Neuronal stem cell (in vitro differentiated cells): Measurements from ENCODE around the gene RGS14.

Experiments
- DNase-seq: peaks from one replicate; pipeline ENCODE4 v3.0.0-alpha.2; 2013; ENCODE audit warnings: low spot score
- H2AFZ ChIP-seq: one replicate; pipeline ENCODE4 v1.6.1; 2013; ENCODE audit warnings: mild to moderate bottlenecking, low read length, inconsistent platforms
- H2AK5ac ChIP-seq: 2 replicates; pipeline ENCODE4 v1.6.1; 2013; ENCODE audit warnings: low read depth, mild to moderate bottlenecking, inconsistent platforms, low read length, moderate library complexity, mixed read lengths
- H2BK120ac ChIP-seq: 2 replicates; pipeline ENCODE4 v1.6.1; 2013; ENCODE audit warnings: low read depth, mild to moderate bottlenecking, inconsistent platforms, low read length, moderate library complexity, mixed read lengths
- H2BK12ac ChIP-seq: one replicate; pipeline ENCODE4 v1.6.1; 2013; ENCODE audit warnings: low read length, inconsistent platforms
- H2BK15ac ChIP-seq: 2 replicates; pipeline ENCODE4 v1.6.1; 2013; ENCODE audit warnings: mild to moderate bottlenecking, low read length, inconsistent platforms, mixed read lengths
- H2BK5ac ChIP-seq: one replicate; pipeline ENCODE4 v1.6.1; 2013; ENCODE audit warnings: inconsistent platforms, mild to moderate bottlenecking, low read length, moderate library complexity
- H3K14ac ChIP-seq: one replicate; pipeline ENCODE4 v1.6.1; 2013; ENCODE audit warnings: low read length, inconsistent platforms
- H3K18ac ChIP-seq: 2 replicates; pipeline ENCODE4 v1.6.1; 2013; ENCODE audit warnings: low read length, inconsistent platforms
- H3K23ac ChIP-seq: 2 replicates; pipeline ENCODE4 v1.6.1; 2013; ENCODE audit warnings: low read depth, mild to moderate bottlenecking, mixed read lengths, low read length, inconsistent platforms; ENCODE audit not compliant: poor library complexity
- H3K27ac ChIP-seq: replicated peaks from 3 replicates; pipeline ENCODE4 v1.5.1; 2013; ENCODE audit warnings: low read length, inconsistent platforms
- H3K27me3 ChIP-seq, 3 experiments: 2 replicates each; pipeline ENCODE4 v1.6.1; 2013; ENCODE audit warnings: low read length in 3 of 3, mild to moderate bottlenecking in 2 of 3, inconsistent platforms in 1 of 3, low read depth in 1 of 3, mixed read lengths in 1 of 3, moderate library complexity in 1 of 3; ENCODE audit not compliant: control insufficient read depth in 3 of 3, insufficient read depth in 3 of 3
- H3K36me3 ChIP-seq, 2 donors: replicated peaks in 1 of 2; 2 replicates each; pipeline ENCODE4 v1.6.1; 2013; ENCODE audit warnings: low read length in 2 of 2; ENCODE audit not compliant: control insufficient read depth in 2 of 2, insufficient read depth in 2 of 2
- H3K4ac ChIP-seq: 2 replicates; pipeline ENCODE4 v1.6.1; 2013; ENCODE audit warnings: inconsistent platforms, mild to moderate bottlenecking, low read length, moderate library complexity
- H3K4me1 ChIP-seq, 2 donors: 1 replicate in 1 of 2; 2 replicates in 1 of 2; pipeline ENCODE4 v1.6.1; 2013; ENCODE audit warnings: low read length in 2 of 2, low read depth in 1 of 2; ENCODE audit not compliant: control insufficient read depth in 2 of 2, insufficient read depth in 1 of 2
- H3K4me2 ChIP-seq: one replicate; pipeline ENCODE4 v1.6.1; 2013; ENCODE audit warnings: mild to moderate bottlenecking, low read length, inconsistent platforms; ENCODE audit not compliant: insufficient read depth, poor library complexity, severe bottlenecking
- H3K4me3 ChIP-seq, 2 donors: 2 replicates each; pipeline ENCODE4 v1.5.1; 2013; ENCODE audit warnings: low read length in 2 of 2, mild to moderate bottlenecking in 2 of 2, inconsistent platforms in 1 of 2, moderate library complexity in 1 of 2
- H3K79me1 ChIP-seq: one replicate; pipeline ENCODE4 v1.6.1; 2013; ENCODE audit warnings: low read depth, mild to moderate bottlenecking, inconsistent platforms, low read length, moderate library complexity
- H3K9ac ChIP-seq: one replicate; pipeline ENCODE4 v1.6.1; 2013; ENCODE audit warnings: mild to moderate bottlenecking, low read depth, low read length, inconsistent platforms; ENCODE audit not compliant: poor library complexity
- H3K9me3 ChIP-seq, 2 donors: replicated peaks in 1 of 2; 2 replicates each; pipeline versions ENCODE3 to v1.6.1; 2013; ENCODE audit warnings: low read length in 2 of 2, mild to moderate bottlenecking in 2 of 2, inconsistent platforms in 1 of 2, low read depth in 1 of 2, mixed read lengths in 1 of 2, moderate library complexity in 1 of 2; ENCODE audit not compliant: control insufficient read depth in 2 of 2, insufficient read depth in 1 of 2
- H4K8ac ChIP-seq: one replicate; pipeline ENCODE4 v1.6.1; 2013; ENCODE audit warnings: low read depth, mild to moderate bottlenecking, inconsistent platforms, low read length, moderate library complexity
- H4K91ac ChIP-seq: one replicate; pipeline ENCODE4 v1.6.1; 2013; ENCODE audit warnings: low read length, low read depth, mild to moderate bottlenecking, inconsistent platforms; ENCODE audit not compliant: poor library complexity
- WGBS, 2 donors: extraction: QIAGEN DNeasy Blood & Tissue Kit; methylation state at CpG; one replicate each; pipeline ENCODE4 v1.1.7; 2013; ENCODE audit warnings: missing lambda C conversion rate in 2 of 2, mixed read lengths in 1 of 2; ENCODE audit not compliant: insufficient read length in 2 of 2, insufficient replicate concordance in 1 of 2; ENCODE audit errors: extremely low coverage in 2 of 2; 5-methylcytosine and 5-hydroxymethylcytosine counted together

Gene RGS14

GRCh38 chr5:177402271-177403043 lies 44.7 kb downstream of the RGS14 start:
- peak overlapping the region; percentile 97 for H2AFZ ChIP-seq
- H3K4me2 ChIP-seq, result peak overlapping the region; percentile 96
- H3K9ac ChIP-seq, result no peak overlapping the region
- peak overlapping the region; percentile 97 for H3K23ac ChIP-seq
- peak overlapping the region; percentile 81 for H2AK5ac ChIP-seq
- no peak overlapping the region for H2BK12ac ChIP-seq
- H2BK120ac ChIP-seq, result peak overlapping the region; percentile 61
- no peaks in the 10 kb centered on the region for H3K9me3 ChIP-seq
- no peak overlapping the region for H3K4ac ChIP-seq
- no CpG with 5 or more reads among the region's 49 CpGs for WGBS, 2 donors
- peak overlapping the region; percentile 100 for H2BK15ac ChIP-seq
- H3K18ac ChIP-seq, result peak overlapping the region; percentile 98
- peak; percentile 56 for DNase-seq
- no peaks in the 10 kb centered on the region for H3K36me3 ChIP-seq
- H3K4me3 ChIP-seq, result peak overlapping the region; percentile 41 to 83
- no peak overlapping the region for H2BK5ac ChIP-seq
- H4K8ac ChIP-seq, result no peak overlapping the region
- H3K4me1 ChIP-seq, result peaks cover 16 to 21% of the 10 kb centered on the region in 2 donors
- no peak overlapping the region for H4K91ac ChIP-seq
- peaks cover 4% of the 10 kb centered on the region for H3K79me1 ChIP-seq
- H3K27me3 ChIP-seq, result peaks cover 16 to 65% (median 49%) of the 10 kb centered on the region in 3 experiments
- no peak overlapping the region for H3K27ac ChIP-seq
- H3K14ac ChIP-seq, result no peak overlapping the region

DNA sequence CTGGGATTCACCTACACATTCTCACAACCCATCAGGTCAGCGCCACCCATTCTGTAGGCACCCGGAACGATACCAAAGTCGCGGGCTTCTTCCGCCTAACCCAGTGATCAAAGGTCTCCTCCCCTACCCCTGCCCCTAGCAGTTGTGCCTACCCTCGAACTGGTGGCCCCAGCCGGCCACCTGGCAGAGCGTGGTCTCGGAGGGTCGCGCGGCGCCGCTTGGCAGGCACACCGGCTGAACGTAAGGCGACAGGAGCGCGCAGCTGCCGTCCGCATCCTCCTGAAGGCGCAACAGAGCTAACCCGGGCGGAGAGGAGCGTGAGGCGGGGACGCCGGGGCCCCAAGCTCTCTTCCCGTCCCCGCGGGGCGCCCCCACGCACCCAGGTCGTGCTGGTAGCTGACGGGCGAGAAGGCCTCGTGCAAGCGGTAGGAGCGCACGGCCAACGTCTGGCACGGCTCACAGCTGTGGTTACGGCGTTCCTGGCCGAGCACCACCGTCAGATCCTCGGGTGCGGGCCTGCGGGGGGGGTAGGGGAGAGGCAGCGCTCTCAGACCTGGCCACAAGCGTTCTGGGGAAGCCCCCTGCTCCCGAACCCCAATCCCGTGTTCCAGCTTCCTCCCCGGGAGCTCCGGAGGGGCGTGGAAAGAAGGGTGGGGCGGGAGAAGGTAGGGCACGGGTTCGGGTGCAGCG lies 45.5 kb downstream of the RGS14 start:
- WGBS, 2 donors, result no CpG with 5 or more reads among the region's 61 CpGs
- H3K4me1 ChIP-seq, result peaks cover 16 to 21% of the 10 kb centered on the region in 2 donors
- peaks cover 16 to 59% (median 51%) of the 10 kb centered on the region in 3 experiments for H3K27me3 ChIP-seq

GRCh38 chr5:177403792-177404640 lies 46.3 kb downstream of the RGS14 start:
- H2BK120ac ChIP-seq, result peak overlapping the region; percentile 75
- no peak overlapping the region for H3K27ac ChIP-seq
- H4K91ac ChIP-seq, result no peak overlapping the region
- WGBS, 2 donors, result no CpG with 5 or more reads among the region's 93 CpGs
- H3K4me1 ChIP-seq, result peaks cover 16 to 21% of the 10 kb centered on the region in 2 donors
- H3K36me3 ChIP-seq, result no peaks in the 10 kb centered on the region
- H2BK12ac ChIP-seq, result peak overlapping the region; percentile 100
- H3K9ac ChIP-seq, result peak overlapping the region; percentile 64
- peak overlapping the region; percentile 59 for H2BK5ac ChIP-seq
- H4K8ac ChIP-seq, result peak overlapping the region; percentile 88
- peaks cover 2% of the 10 kb centered on the region for H3K79me1 ChIP-seq
- peak overlapping the region; percentile 97 for H2AFZ ChIP-seq
- no peaks in the 10 kb centered on the region for H3K9me3 ChIP-seq
- H3K4me3 ChIP-seq, result peak overlapping the region; percentile 41 to 83
- peak overlapping the region; percentile 98 for H2AK5ac ChIP-seq
- peak overlapping the region; percentile 95 for H3K14ac ChIP-seq
- peaks cover 16 to 63% (median 51%) of the 10 kb centered on the region in 3 experiments for H3K27me3 ChIP-seq
- peak overlapping the region; percentile 98 for H3K18ac ChIP-seq
- H3K4ac ChIP-seq, result no peak overlapping the region
- peak; percentile 54 for DNase-seq
- H2BK15ac ChIP-seq, result peak overlapping the region; percentile 100
- H3K23ac ChIP-seq, result peak overlapping the region; percentile 97
- peak overlapping the region; percentile 96 for H3K4me2 ChIP-seq

More for the DNA sequence above, 45.5 kb downstream of the RGS14 start:
- peak overlapping the region; percentile 88 for H4K8ac ChIP-seq
- peak overlapping the region; percentile 81 for H2AK5ac ChIP-seq
- H3K14ac ChIP-seq, result peak overlapping the region; percentile 95
- H3K4me2 ChIP-seq, result peak overlapping the region; percentile 96
- no peaks in the 10 kb centered on the region for H3K36me3 ChIP-seq
- H3K4ac ChIP-seq, result peak overlapping the region; percentile 54
- H2BK120ac ChIP-seq, result peak overlapping the region; percentile 61
- no peak overlapping the region for H4K91ac ChIP-seq
- H3K27ac ChIP-seq, result no peak overlapping the region
- peaks cover 4% of the 10 kb centered on the region for H3K79me1 ChIP-seq
- H3K9me3 ChIP-seq, result no peaks in the 10 kb centered on the region
- H2BK12ac ChIP-seq, result peak overlapping the region; percentile 100
- H3K4me3 ChIP-seq, result peak overlapping the region; percentile 41 to 83
- H2BK15ac ChIP-seq, result peak overlapping the region; percentile 100
- H2AFZ ChIP-seq, result peak overlapping the region; percentile 97
- peak; percentile 32 for DNase-seq
- peak overlapping the region; percentile 98 for H3K18ac ChIP-seq
- H2BK5ac ChIP-seq, result no peak overlapping the region
- H3K23ac ChIP-seq, result peak overlapping the region; percentile 97
- peak overlapping the region; percentile 85 for H3K9ac ChIP-seq
